AG09319 (cell line): ENCODE data around the gene ADA.

Experiments used
- DNase-seq: peaks from one replicate; pipeline ENCODE4 v3.0.0-alpha.2; 2010; ENCODE audit warnings: low read depth; ENCODE audit errors: extremely low read depth
- CTCF ChIP-seq: IDR thresholded peaks from 2 replicates; pipeline ENCODE4 v1.5.1; 2011; ENCODE audit warnings: low read depth, mild to moderate bottlenecking, inconsistent platforms, low read length, moderate library complexity

Gene ADA

GRCh38 chr20:44633872-44634600 lies 17.5 kb downstream of the ADA start:
- no peak for TF ChIP-seq CTCF
- no peak for DNase-seq

GRCh38 chr20:44633187-44633810 lies 18.2 kb downstream of the ADA start:
- TF ChIP-seq CTCF: no peak
- DNase-seq: no peak

GRCh38 chr20:44632103-44632752 lies 19.3 kb downstream of the ADA start:
- DNase-seq: no peak
- no peak for TF ChIP-seq CTCF

- DNase-seq: no peak
- no peak for TF ChIP-seq CTCF
Observed at GRCh38 chr20:44630297-44630696, 21.2 kb downstream of the ADA start.

GRCh38 chr20:44629542-44629941 lies 22.0 kb downstream of the ADA start:
- no peak for DNase-seq
- no peak for TF ChIP-seq CTCF

- no peak for DNase-seq
- TF ChIP-seq CTCF: no peak
Observed at GRCh38 chr20:44629017-44629385, 22.5 kb downstream of the ADA start.

- no peak for DNase-seq
- no peak for TF ChIP-seq CTCF
Observed at GRCh38 chr20:44627364-44628010, 24.0 kb downstream of the ADA start.
